ENCODE measurements around the gene SH2B3. TPM values are rescaled to one million over a fixed set of nuclear protein-coding genes. Genes with fewer than 3 reads are reported as not detected.

The SH2B3 gene
- total and polyA plus RNA-seq, 9 of the 15 experiments (the other 6 are each of a cell fraction or from before 2014, with no cell fraction given) = 10.8 to 75.3 (median 37.4) TPM

GRCh38 chr12:111409780-111410430 is 4.2 kb downstream of the SH2B3 start (continued):
- no peak for TF ChIP-seq ZNF398 (CRISPR knock-in tag; IDR thresholded peaks at IDR 0.05)
- no peak for TF ChIP-seq PPARD (CRISPR knock-in tag; IDR thresholded peaks at IDR 0.05)
- TF ChIP-seq THRAP3 (IDR thresholded peaks at IDR 0.05; ENCODE audit: borderline replicate concordance) = no peak
- peak; percentile 64; the same call in 1 of the 2 replicates for TF ChIP-seq POLR2G (IDR thresholded peaks at IDR 0.05; ENCODE audit: low read depth, low read length)
- peak; percentile 53 for TF ChIP-seq ZFX (CRISPR knock-in tag; IDR thresholded peaks at IDR 0.05)
- no peak for TF ChIP-seq CHD1 (IDR thresholded peaks at IDR 0.05; ENCODE audit: low read length)
- TF ChIP-seq SIRT6 (IDR thresholded peaks at IDR 0.05; ENCODE audit: low read depth, low read length) = no peak
- TF ChIP-seq NEUROD1 (IDR thresholded peaks at IDR 0.05; ENCODE audit: borderline replicate concordance, low read depth, low read length, partially characterized antibody) = peak; percentile 35
- TF ChIP-seq ARID3A (IDR thresholded peaks at IDR 0.05; ENCODE audit: borderline replicate concordance, low read depth, low read length) = no peak
- no peak for TF ChIP-seq STAT6 (CRISPR knock-in tag; IDR thresholded peaks at IDR 0.05)
- no peak for TF ChIP-seq ZC3H8 (IDR thresholded peaks at IDR 0.05)
- no peak for TF ChIP-seq CREM (IDR thresholded peaks at IDR 0.05; ENCODE audit: low read depth)
- TF ChIP-seq ZNF24 (IDR thresholded peaks at IDR 0.05) = no peak
- no peak for TF ChIP-seq CBFB (CRISPR knock-in tag; IDR thresholded peaks at IDR 0.05)
- TF ChIP-seq MYBL2 (IDR thresholded peaks at IDR 0.05; ENCODE audit: low read depth) = no peak
- no peak for TF ChIP-seq MYBL2 (CRISPR knock-in tag; IDR thresholded peaks at IDR 0.05; ENCODE audit: borderline replicate concordance)
- no peak for TF ChIP-seq ZNF717 (CRISPR knock-in tag; IDR thresholded peaks at IDR 0.05)
- TF ChIP-seq ERF (CRISPR knock-in tag; IDR thresholded peaks at IDR 0.05) = no peak
- no peak for TF ChIP-seq SMARCA5 (IDR thresholded peaks at IDR 0.05)
- no peak for TF ChIP-seq SNAPC5 (CRISPR knock-in tag; IDR thresholded peaks at IDR 0.05)
- no peak for TF ChIP-seq DACH1 (IDR thresholded peaks at IDR 0.05; ENCODE audit: partially characterized antibody)
- no peak for TF ChIP-seq DDX20 (tag; IDR thresholded peaks at IDR 0.05; ENCODE audit: low read depth)
- no peak for TF ChIP-seq FOXM1 (IDR thresholded peaks at IDR 0.05; ENCODE audit: low read depth)
- TF ChIP-seq FOXM1 (CRISPR knock-in tag; IDR thresholded peaks at IDR 0.05; ENCODE audit: low read depth) = no peak
- no peak for TF ChIP-seq PTBP1 (IDR thresholded peaks at IDR 0.05; ENCODE audit: low read depth, low read length)
- TF ChIP-seq ZZZ3 (IDR thresholded peaks at IDR 0.05) = no peak
